ENCODE results near the gene PRRT1B.

PRRT1B gene

DNA sequence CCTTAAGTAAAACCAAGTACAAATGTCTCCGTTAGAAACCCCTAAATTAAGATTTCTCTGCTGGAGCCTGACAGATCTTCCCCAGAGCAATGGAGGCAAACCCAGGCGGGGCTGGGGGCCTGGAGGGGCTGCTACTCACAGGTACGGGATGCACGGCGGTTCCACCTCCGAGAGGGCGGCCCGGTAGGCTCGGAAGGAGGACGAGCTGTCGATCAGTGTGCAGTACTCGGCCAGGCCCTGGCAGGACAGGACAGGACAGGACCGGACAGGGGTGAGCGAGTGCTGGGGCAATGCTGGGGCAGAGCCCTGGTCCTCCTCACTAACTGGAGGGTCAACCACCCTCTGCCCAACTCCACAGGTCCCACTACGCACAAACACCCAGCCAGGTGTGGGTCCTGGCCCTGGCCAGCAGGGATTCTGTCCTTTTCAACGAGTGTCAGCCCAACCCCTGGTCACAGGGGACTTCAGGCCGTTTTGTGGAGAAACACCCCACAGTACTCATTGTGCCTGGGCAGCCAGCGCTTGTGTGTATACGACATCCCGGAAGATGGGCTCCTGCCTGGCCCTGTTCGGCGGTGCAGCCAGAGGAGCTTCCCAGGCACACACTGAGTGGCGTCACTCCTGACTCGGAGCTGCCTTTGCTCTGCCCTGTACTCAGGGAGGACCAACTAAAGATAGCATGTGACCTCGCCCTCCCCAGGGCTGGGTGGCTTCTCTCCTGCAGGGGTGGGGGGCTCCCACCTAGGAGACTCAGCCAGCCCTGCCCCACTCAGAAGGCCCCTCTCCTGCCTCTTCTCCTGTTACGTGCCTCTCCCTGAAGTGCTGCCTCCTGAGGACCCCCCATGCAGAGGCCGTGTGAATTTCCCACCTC is 37.4 kb downstream of the PRRT1B start:
- no peak for DNase-seq

DNA sequence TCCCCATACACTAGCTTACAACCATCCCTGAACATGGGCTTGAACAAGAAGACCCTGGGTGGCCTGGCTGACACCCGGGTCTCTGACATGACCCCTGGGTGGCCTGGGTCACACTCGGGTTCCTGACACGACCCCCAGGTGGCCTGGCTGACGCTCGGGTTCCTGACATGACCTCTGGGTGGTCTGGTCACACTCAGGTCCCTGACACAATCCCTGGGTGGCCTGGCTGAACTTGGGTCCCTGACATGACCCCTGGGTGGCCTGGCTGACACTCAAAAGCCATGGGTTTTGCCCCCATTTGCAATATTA is 38.0 kb downstream of the PRRT1B start:
- DNase-seq, result no peak

- DNase-seq, result no peak
Observed at GRCh38 chr9:131583836-131584555, 38.7 kb downstream of the PRRT1B start.

GRCh38 chr9:131584858-131585257 is 39.5 kb downstream of the PRRT1B start:
- DNase-seq, result no peak

- no peak for DNase-seq
Observed at GRCh38 chr9:131585375-131585774, 40.1 kb downstream of the PRRT1B start.

DNA sequence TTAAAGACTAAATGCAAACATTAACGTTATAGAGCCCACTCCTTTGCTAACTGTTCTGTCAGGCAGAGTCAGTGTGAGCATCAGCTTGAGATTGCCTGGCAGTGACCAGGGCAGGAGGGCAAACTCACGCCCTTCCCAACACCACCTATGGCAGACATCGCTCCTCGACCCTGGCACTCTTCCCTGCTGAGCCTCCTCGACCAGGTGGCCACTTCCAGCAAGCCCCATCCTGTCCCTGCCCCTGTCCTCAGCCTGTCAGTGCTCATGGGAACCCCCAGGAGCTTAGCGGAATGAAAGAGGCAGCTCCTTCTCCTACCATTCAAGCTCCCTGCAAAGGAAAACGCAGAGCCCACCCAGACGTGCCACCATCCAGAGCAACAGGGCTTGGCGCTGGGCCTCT is 42.0 kb downstream of the PRRT1B start:
- no peak for DNase-seq

GRCh38 chr9:131587906-131588305 is 42.6 kb downstream of the PRRT1B start:
- no peak for DNase-seq

DNA sequence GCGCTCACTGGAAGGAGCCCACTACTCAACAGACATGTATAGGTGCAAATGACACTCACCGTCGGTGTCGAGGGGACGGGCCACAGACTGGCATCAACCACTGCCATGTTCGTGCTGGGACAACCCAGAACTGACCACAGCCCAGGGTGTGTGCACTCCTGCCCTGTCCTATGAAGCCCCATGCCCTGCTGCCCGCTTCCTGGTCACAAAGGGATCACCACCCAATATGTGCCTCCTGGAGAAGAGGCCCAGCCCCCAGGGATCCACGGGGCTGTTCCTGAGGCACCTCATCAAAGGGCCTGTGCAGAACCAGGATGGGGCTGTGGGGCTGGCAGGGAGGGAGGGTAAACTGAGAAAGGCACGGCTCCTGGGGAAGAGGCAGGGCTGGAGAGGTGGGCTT is 43.1 kb downstream of the PRRT1B start:
- no peak for DNase-seq

DNA sequence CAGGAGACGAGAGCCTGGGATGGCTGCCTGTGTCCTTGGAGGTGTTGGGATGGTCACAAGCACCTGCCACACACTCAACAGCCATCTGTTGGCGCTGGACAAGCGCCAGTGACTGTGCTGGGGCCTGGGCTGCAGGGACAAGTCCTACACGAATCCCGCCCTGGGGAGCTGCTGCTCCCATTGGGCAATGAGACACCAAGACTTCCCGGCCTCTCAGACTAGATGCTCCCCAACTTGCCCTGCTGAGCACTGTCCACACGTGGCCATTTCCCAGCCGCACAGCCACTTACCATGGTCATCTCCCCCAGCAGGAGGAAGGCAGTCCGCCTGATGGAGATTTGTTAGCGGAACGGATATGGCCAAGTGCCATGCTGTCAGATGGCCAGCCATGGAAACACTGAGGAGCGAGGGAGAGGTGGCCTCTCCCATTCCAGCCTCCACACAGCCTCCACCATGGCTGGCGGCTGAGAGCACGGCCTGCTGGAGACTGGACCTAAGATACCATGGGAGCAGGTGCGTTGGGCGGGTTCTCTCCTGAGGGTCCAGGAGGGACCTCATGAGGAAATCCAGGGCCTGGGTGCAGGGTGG is 43.9 kb downstream of the PRRT1B start:
- no peak for DNase-seq

DNA sequence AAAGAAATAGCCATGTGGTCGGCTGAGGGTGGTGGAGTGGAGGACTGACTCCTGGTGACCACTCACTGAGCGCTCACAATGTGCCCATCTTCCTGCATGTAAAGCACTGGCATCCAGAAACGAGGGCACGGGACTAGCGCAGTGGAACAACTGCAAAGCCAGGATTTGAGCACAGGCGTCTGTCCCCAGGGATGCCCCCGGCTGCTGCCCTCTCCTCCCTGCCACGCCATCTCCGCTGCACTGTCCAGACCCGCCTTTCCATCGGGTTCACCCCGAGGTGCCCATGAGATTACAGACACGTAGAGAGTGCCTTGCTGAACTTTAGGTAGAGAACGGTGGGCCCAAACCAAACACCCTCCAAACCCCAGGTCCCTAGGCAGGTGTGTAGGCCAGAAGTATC is 44.7 kb downstream of the PRRT1B start:
- no peak for DNase-seq

DNA sequence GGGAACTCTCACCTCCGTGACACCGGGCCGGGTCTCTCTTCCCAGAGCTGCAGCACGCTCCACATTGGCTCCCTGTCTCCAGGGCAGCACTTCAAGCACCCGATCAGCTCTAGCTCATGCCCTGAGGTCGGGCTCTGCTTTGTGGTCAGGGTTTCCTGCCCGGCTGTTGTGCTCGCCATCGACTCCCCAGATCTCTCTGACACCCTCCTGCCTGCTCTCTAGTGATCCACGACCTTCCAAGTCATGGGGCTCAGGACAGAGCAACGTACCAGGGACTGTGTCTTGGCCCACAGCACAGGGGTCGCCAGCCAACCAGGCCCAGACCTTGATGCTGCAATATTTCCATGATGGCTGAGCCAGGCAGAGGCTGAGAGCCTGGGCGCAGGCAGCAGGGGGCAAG is 45.1 kb downstream of the PRRT1B start:
- DNase-seq, result no peak

DNA sequence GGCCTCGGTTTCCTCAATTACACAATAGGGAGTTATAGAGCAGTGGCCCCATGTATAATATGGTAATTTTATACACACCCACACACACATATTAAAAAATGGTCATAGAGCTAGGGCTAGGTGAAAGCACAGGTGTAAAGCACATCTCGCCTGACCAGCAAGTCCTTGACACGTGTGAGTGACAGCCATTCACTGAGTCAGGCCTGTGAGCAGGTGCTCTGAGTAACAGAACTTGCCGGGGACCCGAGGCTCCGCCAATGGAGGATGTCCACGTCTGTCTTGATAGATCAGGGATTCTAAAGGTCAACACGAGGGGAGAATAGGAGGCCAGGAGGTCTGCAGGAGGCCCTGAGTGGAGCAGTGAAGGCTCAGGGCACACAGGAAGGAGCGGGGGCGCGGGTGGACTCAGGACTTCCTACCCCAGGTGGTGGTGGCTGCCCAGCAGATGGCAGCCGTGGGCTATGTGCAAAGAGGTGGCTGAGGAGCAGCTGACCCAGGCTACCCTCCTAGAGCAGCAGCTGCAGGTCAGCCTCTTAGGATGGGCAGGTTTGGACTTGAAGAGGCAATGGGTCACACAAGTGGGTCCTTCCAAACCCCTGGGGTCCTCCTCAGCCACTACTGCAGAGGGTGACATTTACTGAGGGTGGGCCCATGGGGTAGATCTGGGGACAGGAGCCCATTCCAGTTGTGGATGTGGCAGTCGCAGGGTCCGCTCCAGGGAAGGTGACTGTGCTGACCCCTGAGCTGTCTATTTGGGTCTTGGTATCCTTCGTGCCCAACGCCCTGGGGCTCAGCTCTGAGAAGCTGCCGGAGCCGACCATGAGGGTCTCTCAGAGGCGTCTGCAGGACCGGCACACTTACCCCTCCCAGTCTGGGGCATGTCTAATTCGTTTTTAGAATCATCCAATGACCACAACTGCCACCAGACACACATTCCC is 45.9 kb downstream of the PRRT1B start:
- peak; percentile 60 for DNase-seq

DNA sequence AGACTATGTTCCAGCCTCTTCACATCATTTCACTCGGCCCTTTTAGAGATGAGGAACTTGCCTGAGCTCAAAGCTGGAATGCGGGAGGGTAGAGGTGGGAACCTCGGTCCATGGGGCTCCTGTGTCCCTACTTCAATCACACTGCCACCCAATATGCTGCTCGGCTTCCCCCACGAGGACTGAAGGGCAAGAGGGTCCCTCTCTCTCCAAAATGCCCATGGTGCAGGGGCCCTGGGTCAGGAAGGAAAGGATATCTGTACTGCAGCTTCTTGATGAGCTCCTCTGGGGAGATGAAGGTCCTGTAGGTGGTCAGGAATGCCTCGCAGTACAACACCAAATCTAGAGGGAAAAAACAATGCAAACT is 46.5 kb downstream of the PRRT1B start:
- no peak for DNase-seq

- DNase-seq, result no peak
Observed at GRCh38 chr9:131593091-131593820, 47.9 kb downstream of the PRRT1B start.

DNA sequence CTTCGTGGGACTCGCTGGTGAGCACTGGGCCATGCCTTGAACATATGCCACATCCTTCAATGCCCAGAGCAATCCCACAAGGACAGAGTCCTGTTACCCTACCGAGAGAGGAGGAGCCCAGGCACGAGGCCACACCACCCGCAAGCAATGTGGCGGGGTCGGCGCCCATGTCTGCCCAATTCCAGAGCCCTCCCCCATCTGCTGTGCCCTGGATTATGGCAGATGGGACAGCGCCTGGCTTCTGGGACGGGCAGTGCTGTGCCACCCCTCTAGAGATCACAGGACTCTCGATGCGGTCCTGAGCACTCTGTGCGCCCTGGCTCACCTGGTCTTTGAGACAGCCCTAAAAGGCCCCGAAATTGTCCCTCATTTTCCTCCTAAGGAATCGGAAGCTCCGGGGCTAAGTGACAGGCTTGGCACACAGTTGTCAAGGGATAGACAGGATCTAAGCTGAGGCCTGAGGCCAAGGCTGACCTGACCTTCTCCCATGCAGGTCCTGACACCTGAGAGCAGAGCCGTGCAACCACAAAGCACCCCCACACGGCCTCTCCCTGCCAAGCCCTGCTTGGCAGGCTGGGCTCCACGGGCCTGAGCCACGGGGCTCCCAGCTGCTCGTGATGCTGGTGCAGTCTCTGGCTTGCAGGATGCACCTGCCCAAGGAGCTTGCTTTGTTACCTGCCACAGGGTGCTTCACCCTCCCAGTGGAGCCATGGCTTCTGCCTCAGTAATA is 48.8 kb downstream of the PRRT1B start:
- DNase-seq, result no peak

- no peak for DNase-seq
Observed at GRCh38 chr9:131594906-131595665, 49.8 kb downstream of the PRRT1B start.

- no peak for DNase-seq
Observed at GRCh38 chr9:131595696-131596429, 50.5 kb downstream of the PRRT1B start.

DNA sequence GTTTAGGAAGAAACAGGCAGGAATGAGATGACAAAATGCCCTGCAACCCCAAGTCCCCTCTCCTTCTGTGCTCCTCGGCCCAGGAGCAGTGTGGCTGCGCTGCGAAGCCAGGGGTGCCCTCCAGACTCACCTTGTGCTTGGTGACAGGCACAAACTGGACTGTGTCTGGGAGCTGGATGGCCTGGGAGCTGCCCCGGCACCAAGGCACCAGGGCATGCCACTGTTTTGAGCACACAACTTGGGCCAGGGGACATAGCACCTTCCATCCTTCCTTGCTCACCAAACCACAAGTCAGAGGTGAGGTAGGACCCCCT is 51.1 kb downstream of the PRRT1B start:
- DNase-seq, result no peak

DNA sequence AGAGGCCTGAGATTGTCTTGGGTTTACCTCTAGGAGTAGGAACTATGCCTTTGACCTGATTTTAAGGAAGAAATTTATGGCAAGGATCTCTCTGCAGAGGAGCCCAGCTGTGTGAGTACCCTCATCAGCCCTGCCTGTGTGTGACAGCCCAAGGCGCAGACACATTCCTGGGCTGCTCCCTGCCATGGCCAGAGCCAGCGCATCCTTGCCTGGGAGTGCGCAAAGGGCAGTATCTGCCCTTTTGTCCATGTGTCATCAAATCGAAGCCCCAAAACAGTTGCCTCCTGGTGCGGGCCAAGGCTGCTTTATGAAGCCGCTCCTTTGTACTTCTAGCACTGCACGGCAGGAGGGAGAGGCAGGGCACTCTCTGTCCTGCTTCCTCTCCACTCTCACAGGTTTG is 51.9 kb downstream of the PRRT1B start:
- DNase-seq, result no peak

DNA sequence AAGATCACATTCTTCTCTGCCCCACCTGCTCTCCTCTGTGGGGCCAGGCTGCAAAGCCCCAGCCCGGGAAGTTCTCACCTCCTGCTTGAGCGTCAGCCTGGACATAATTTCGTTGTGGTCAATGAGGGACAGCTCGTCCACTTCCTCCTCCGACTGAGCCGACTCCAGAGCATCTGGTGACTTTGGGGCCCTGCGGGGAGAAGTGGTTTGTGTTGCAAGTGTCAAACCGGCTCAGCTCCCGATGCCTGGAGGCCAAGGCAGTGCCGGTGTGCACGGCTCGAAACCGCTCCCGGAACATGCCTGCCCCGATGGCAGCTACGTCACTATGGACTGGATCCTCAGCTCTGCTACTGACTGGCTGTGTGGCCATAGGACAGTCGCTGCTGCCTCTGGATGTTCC is 52.8 kb downstream of the PRRT1B start:
- DNase-seq, result no peak
